OCI-LY3 (cell line): ENCODE data around the gene TRIM28.

Source experiments
- H2AFZ ChIP-seq: fragments of 200-600, 300-600 bp; shearing (Covaris generic); 2 replicates; pipeline ENCODE4 v1.6.0; 2014; ENCODE audit warnings: antibody characterized with exemption, low read depth, low read length
- H3K27ac ChIP-seq: fragments of 200-600, 300-600 bp; sonication (generic); 2 replicates; pipeline ENCODE4 v1.5.1; 2014; ENCODE audit warnings: mild to moderate bottlenecking, low read length, moderate library complexity, mixed read lengths
- H3K27me3 ChIP-seq: fragments of 200-600, 300-600 bp; sonication (generic); 2 replicates; pipeline ENCODE4 v1.6.1; 2014; ENCODE audit warnings: low read depth, low read length, mixed read lengths
- H3K36me3 ChIP-seq: fragments of 200-600, 300-600 bp; sonication (generic); replicated peaks from 2 replicates; pipeline ENCODE3; 2014; ENCODE audit warnings: low read depth, low read length, mixed read lengths
- H3K4me1 ChIP-seq: fragments of 300-600, 200-600 bp; sonication (generic); 2 replicates; pipeline ENCODE4 v1.6.1; 2014; ENCODE audit warnings: low read length, mixed read lengths
- H3K4me2 ChIP-seq: fragments of 200-600, 300-600 bp; sonication (generic); 2 replicates; pipeline ENCODE4 v1.6.1; 2014; ENCODE audit warnings: low read length, mixed read lengths
- H3K4me3 ChIP-seq: fragments of 300-600, 200-600 bp; sonication (generic); 2 replicates; pipeline ENCODE4 v1.5.1; 2014; ENCODE audit warnings: antibody characterized with exemption, mild to moderate bottlenecking, low read length, moderate library complexity
- H3K79me2 ChIP-seq: fragments of 300-600, 200-600 bp; shearing (Covaris generic); 2 replicates; pipeline ENCODE4 v1.6.1; 2014; ENCODE audit warnings: mild to moderate bottlenecking, low read length, mixed read lengths
- H3K9ac ChIP-seq: fragments of 300-600, 200-600 bp; shearing (Covaris generic); 2 replicates; pipeline ENCODE4 v1.6.0; 2014; ENCODE audit warnings: mild to moderate bottlenecking, low read length, moderate library complexity
- H3K9me3 ChIP-seq: fragments of 200-600, 300-600 bp; shearing (Covaris generic); 2 replicates; pipeline ENCODE4 v1.6.1; 2014; ENCODE audit warnings: low read length, mixed read lengths; ENCODE audit not compliant: insufficient read depth
- H4K20me1 ChIP-seq: fragments of 200-600, 300-600 bp; sonication (generic); 2 replicates; pipeline ENCODE4 v1.6.1; 2016; ENCODE audit warnings: low read length, mixed read lengths; ENCODE audit not compliant: insufficient read depth
- EZH2phosphoT487 ChIP-seq: fragments of 200-600 bp; shearing (Covaris generic); IDR thresholded peaks from 2 replicates; pipeline ENCODE4 v1.6.1; 2018; ENCODE audit warnings: antibody characterized with exemption, mixed run types, low read depth
- TF ChIP-seq, protein P1 (sequence below): fragments of 200-600, 300-600 bp; sonication (generic); IDR thresholded peaks from 2 replicates; pipeline ENCODE4 v1.5.1; 2014; ENCODE audit warnings: antibody characterized with exemption, low read length, low read depth

Gene TRIM28

DNA sequence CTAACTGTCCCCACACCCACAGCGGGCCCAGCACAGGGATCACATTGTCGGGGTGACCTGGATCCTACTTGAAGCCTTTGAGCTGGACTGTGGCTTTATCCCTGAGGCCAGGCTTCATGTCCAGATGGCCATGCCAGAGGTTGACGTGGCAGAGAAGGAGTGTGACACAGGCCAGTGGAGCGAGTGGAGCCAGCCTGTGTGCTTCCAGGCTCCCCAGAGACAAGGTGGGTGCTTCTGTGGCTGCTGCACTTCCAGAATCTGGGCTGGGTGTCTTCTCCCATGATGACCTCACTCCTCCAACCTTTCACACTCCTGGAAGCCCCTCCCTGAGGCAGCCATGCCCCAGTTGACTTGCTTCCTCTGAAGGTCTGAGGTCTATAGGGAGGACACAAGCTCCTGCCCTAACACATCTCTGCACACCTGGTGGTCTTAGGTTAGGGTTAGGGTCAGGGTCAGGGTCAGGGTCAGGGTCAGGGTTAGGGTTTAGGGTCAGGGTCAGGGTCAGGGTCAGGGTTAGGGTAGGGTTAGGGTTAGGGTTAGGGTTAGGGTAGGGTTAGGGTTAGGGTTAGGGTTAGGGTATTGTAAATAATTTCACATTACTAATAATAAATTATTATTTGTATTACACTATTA lies 42.4 kb downstream of the TRIM28 start:
- no peak for TF ChIP-seq EZH2phosphoT487
- TF ChIP-seq, protein P1, sequence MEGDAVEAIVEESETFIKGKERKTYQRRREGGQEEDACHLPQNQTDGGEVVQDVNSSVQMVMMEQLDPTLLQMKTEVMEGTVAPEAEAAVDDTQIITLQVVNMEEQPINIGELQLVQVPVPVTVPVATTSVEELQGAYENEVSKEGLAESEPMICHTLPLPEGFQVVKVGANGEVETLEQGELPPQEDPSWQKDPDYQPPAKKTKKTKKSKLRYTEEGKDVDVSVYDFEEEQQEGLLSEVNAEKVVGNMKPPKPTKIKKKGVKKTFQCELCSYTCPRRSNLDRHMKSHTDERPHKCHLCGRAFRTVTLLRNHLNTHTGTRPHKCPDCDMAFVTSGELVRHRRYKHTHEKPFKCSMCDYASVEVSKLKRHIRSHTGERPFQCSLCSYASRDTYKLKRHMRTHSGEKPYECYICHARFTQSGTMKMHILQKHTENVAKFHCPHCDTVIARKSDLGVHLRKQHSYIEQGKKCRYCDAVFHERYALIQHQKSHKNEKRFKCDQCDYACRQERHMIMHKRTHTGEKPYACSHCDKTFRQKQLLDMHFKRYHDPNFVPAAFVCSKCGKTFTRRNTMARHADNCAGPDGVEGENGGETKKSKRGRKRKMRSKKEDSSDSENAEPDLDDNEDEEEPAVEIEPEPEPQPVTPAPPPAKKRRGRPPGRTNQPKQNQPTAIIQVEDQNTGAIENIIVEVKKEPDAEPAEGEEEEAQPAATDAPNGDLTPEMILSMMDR: no peak

More for the DNA sequence above, 42.4 kb downstream of the TRIM28 start:
- no peaks in the 10 kb centered on the region for H3K79me2 ChIP-seq
- H3K9ac ChIP-seq: no peak overlapping the region
- no peaks in the 10 kb centered on the region; the same call in 1 of the 2 replicates for H4K20me1 ChIP-seq
- no peaks in the 10 kb centered on the region for H3K27me3 ChIP-seq
- no peak overlapping the region for H3K27ac ChIP-seq
- H2AFZ ChIP-seq: no peak overlapping the region
- peaks cover 11% of the 10 kb centered on the region; the same call in 1 of the 2 replicates for H3K4me1 ChIP-seq
- no peaks in the 10 kb centered on the region for H3K9me3 ChIP-seq
- no peak overlapping the region for H3K4me3 ChIP-seq
- peaks cover 17% of the 10 kb centered on the region for H3K36me3 ChIP-seq
- H3K4me2 ChIP-seq: no peak overlapping the region
